Germinal center (tissue), 1 donor: ENCODE results near the gene BBS7.

Source experiments
- DNase-seq: peaks from one replicate; pipeline ENCODE4 v3.0.0; 2012; ENCODE audit warnings: mixed read lengths, low spot score

Gene BBS7

GRCh38 chr4:121869841-121870822 lies at the start of gene BBS7:
Gene BBS7, minus strand, starts transcription at chr4:121870474. Its CDS starts 161 bp downstream, at chr4:121870313.
- peak; percentile 94 for DNase-seq

DNA sequence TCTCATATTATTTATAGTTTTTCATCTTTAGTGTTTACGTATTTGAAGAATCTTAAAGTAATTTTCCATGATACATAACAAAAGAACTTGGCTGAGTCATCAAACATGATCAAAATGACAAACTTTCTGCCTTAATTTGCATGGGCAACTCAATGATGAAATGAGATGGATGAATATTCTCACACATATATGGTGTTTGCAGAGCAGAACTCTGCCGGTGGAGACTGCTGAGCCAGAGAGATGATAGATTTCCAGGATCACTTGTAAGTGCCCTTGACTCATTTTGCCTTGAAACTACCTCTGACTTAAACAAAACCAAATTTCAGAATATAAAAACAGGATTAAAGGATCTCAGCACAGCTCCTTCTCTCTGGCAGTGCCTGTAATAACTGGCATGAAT lies 43.4 kb upstream of the BBS7 start:
- no peak for DNase-seq

DNA sequence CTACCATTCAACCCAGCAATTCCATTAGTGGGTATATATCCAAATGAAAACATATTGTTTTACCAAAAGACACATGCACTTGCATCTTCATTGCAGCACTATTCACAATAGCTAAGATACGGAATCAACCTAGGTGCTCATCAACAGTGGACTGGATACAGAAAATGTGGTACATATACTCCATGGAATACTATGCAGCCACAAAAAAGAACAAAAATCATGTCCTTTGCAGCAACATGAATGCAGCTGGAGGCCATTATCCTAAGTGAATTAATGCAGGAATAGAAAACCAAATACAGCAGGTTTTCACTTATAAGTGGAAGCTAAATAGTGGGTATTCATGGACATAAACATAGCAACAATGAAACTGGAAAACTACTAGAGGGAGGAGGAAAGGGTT lies 38.1 kb upstream of the BBS7 start:
- no peak for DNase-seq

DNA sequence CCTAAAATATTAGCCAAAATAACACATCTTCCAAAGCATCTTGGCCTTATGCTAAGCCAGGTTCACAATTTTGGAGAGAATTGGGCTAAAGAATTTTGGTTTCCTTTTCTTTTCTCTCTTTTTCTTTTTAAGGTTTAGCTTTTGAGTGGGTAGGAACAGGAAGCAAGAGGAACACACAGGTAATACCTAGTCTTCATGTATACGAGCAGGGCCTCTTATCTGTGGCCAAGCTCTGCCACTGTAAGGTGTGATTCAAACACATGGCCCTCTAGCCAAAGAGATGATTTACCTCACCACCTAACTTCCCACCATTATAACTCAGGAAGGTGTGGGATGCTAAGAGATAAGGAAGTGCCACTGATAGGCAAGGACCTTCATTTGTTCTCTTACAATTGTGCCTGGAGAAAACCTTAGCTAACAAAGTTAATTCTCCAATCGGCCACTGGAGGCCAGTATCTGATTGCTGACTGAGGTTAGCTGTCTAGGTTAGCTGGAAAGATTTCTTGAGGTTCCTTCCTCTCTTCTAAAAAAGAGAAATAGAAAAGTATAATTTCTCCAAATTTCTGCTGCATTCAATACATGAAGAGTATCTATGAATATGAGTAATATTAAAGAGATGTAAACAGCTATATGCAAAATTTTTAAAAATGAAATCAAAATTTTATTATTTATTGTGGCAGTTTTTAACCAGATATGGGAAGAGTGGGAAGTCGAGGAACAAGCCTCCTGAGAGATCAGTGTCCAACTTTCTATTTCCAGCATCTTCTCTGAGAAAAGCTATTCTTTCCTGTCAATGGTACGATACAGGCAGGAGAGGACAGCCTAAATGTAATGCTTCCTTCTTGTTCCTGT lies 30.1 kb upstream of the BBS7 start:
- DNase-seq = peak; percentile 52

- DNase-seq = no peak
Observed at GRCh38 chr4:121898150-121898549, 27.9 kb upstream of the BBS7 start.

DNA sequence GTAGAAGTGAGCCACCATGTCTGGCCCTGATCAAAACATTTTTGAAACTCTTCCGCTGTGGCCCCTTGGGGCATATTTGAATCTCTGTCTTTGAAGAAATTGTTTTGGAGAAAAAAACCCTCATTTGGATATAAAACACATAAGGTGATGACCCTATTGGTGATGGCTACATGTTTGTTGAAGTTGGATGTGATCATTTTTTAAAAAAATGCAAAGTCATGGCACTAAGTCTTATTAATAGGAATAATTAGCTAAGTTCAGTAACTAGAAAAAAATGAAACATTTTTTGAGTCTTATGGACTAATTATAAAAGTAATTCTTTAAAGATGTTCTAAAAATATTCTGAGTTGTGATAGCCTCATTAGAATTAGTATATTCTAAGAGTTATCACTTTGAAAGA lies 17.9 kb upstream of the BBS7 start:
- no peak for DNase-seq

DNA sequence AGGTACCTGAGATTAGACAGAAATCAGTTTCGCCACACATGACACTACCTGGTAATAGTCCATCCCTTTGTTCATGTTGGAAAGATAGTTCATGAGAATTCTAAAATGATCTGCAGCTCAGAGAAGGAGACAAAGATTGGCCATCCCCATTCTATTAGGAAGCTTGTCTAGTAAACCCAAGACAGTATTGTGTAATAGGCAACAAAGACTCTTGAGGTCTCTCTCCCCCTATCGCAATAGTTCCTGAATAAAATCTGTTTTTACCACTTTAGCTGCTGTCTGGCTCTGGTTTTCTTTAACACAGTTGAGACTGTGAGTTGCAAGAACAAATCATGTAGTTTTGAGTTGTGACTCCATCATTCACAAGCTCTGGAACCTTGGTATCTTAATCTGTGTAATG lies 14.8 kb upstream of the BBS7 start:
- DNase-seq = no peak

- no peak for DNase-seq
Observed at GRCh38 chr4:121881158-121881557, 10.9 kb upstream of the BBS7 start.

- no peak for DNase-seq
Observed at GRCh38 chr4:121879135-121879534, 8.9 kb upstream of the BBS7 start.

DNA sequence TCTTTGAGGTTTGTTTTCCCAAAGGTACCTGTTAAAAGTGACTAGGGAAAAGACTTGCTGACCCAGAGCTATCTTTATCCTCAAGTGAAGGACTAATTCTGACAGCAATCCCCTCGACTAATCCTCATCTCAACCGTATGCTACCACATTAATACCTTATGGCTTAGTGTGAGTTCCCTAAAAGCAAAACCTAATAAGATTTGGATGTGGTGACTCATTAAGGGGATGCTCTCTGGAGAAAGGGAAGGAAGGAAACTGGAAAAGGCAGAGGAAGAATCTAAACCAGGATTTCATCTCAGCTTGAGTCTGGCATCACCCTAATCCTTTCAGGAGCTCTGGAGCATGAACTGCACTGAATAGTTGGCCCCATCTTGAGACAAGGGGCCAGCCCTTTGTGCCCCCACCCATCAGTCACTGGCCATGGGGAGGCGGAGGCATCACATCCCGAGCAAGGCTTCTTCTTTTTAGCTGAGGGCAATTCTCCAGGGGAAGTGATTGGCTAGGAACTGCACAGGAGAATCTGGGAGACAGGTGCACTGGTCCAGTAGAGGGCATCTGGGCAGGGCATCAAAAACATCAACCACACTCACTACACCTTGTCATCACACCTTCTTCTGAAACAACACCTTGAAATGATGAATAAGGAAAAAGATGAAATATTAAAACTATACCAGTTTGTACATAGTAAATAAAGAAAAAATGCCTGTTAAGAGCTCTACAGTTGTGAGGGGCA lies 6.9 kb upstream of the BBS7 start:
- no peak for DNase-seq

DNA sequence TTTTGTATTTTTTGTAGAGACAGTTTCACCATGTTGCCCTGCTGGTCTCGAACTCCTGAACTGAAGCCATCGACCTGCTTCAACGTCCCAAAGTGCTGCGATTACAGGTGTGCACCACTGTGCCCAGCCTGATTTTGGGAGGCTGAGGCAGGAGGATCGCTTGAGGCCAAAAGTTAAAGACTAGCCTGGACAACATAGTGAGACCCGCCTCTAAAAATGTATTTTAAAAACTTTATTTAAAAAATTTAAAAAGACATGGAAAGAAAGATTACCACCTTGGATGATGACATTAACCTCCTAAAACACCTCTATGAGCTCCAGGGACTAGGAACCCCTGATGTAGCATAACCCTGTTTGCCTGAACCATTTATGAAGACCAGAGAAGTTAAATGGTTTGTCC lies 5.8 kb upstream of the BBS7 start:
- DNase-seq = no peak

GRCh38 chr4:121875652-121876051 lies 5.4 kb upstream of the BBS7 start:
- no peak for DNase-seq

DNA sequence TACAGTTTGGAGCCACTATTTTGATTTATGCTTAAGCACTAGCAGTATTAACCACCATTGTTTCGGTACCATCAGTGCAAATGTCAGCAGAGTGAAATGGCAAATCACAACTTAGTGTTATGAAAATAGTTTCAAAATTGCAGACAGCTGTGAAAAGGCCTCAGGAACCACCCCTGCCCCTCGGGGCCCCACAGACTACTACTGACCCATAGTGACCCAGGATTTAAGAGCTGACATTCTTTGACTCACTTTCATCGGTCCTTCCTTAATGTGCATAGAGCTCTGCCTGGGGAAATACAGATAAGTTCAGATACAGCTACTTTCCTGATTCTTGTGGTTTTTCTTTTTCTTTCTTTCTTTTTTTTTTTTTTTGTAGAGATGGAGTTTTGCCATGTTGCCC lies 3.3 kb upstream of the BBS7 start:
- no peak for DNase-seq

DNA sequence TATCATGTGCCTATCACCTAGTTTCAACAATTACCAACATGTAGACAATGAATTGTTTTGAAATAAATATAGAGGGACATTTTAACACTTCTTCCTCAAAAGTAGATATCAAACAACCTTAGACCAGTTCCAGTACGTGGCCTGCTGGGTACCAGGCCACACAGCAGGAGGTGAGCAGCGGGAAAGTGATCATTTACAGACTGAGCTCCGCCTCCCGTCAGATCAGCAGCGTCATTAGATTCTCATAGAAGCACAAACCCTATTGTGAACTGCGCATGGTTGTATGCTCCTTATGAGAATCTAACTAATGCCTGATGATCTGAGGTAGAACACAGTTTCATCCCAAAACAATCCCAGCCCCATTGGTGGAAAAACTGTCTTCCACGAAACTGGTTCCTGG lies 6.5 kb downstream of the BBS7 start:
- no peak for DNase-seq

GRCh38 chr4:121861426-121861825 lies 8.8 kb downstream of the BBS7 start:
- DNase-seq = no peak

DNA sequence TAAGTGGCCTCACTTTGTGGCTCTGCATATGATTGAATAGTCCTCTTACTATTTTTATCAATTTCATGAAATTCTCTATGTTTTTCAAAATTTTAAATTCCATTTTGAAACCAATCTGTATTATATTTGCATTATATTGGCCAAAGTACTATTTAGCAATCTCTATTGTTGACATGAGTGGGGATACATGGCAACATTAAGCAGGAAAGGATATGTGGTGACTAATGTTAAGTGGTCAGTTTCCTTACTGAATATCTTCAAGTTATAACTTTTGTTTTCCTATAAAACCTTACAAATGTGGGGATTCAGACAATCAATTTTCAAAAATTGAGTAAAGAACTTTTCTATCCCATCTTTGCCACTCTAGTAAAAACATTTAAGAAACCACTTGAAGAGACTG lies 10.2 kb downstream of the BBS7 start:
- DNase-seq = no peak

- no peak for DNase-seq
Observed at GRCh38 chr4:121851354-121851753, 18.9 kb downstream of the BBS7 start.

- no peak for DNase-seq
Observed at GRCh38 chr4:121846662-121847061, 23.6 kb downstream of the BBS7 start.

GRCh38 chr4:121842862-121843261 lies 27.4 kb downstream of the BBS7 start:
- no peak for DNase-seq

GRCh38 chr4:121838136-121838535 lies 32.1 kb downstream of the BBS7 start:
- DNase-seq = no peak

GRCh38 chr4:121829511-121829910 lies 40.8 kb downstream of the BBS7 start:
- no peak for DNase-seq

- DNase-seq = no peak
Observed at GRCh38 chr4:121827853-121828252, 42.4 kb downstream of the BBS7 start.
